Activated CD8-positive, alpha-beta T cell treated with anti-CD3 and anti-CD28 coated beads for 36 hours (primary cell): Measurements from ENCODE around the gene SDK2. TPM values are rescaled to one million over a fixed set of nuclear protein-coding genes. Genes with fewer than 3 reads are reported as not detected.

Experiments used
- ATAC-seq: fragments of 200-7000 bp; cut with Tn5 transposase; one replicate; pipeline ENCODE4 v1.10.0; 2021; ENCODE audit warnings: mild to moderate bottlenecking, moderate library complexity
- CTCF ChIA-PET: fragments of 350-600 bp; sonication (Branson Sonifier 250); formaldehyde crosslinking; loops from one replicate; lab custom pipeline; 2021; ENCODE audit warnings: antibody characterized with exemption; lab: Charles Lee
- POLR2A ChIA-PET: fragments of 350-600 bp; sonication (Branson Sonifier 250); formaldehyde crosslinking; loops from one replicate; lab custom pipeline; 2021; ENCODE audit warnings: antibody characterized with exemption; lab: Charles Lee
- DNase-seq: peaks from one replicate; pipeline ENCODE4 v3.0.0-alpha.2; 2020
- H3K27ac Mint-ChIP-seq: one replicate; pipeline ENCODE4 v1.8.0; 2021; ENCODE audit warnings: mild to moderate bottlenecking, mixed read lengths
- H3K27me3 Mint-ChIP-seq: one replicate; pipeline ENCODE4 v1.8.0; 2021; ENCODE audit warnings: mixed read lengths
- H3K36me3 Mint-ChIP-seq: one replicate; pipeline ENCODE4 v1.8.0; 2021; ENCODE audit warnings: low read depth, mixed read lengths
- H3K4me1 Mint-ChIP-seq: one replicate; pipeline ENCODE4 v1.8.0; 2021; ENCODE audit warnings: low read depth, mixed read lengths
- H3K4me3 Mint-ChIP-seq: one replicate; pipeline ENCODE4 v1.8.0; 2021; ENCODE audit warnings: mild to moderate bottlenecking, moderate library complexity, mixed read lengths
- H3K9me3 Mint-ChIP-seq: one replicate; pipeline ENCODE4 v1.8.0; 2021; ENCODE audit warnings: mixed read lengths
- CTCF ChIP-seq: fragments of 200-600 bp; IDR thresholded peaks from one replicate; pipeline ENCODE4 v1.8.0; 2022; ENCODE audit warnings: antibody characterized with exemption, mild to moderate bottlenecking
- intact Hi-C: fragments of 100-400 bp; cut with micrococcal nuclease; formaldehyde crosslinking; loops from one replicate; pipeline ENCODE4 v1.10.0; 2022
- total RNA-seq, 2 experiments: library from RNA; stranded (reverse); gene quantifications; one replicate each; pipeline ENCODE4 v1.2.3, GENCODE V29; 2021

The SDK2 gene
- total RNA-seq, 2 experiments from 2014 or later, result 3.2 to 3.3 TPM

GRCh38 chr17:73288534-73289302, 355.5 kb downstream of the SDK2 start:
- CTCF ChIA-PET, result no interaction called here
- DNase-seq, result no peak
- no peak overlapping the region for H3K27ac Mint-ChIP-seq
- POLR2A ChIA-PET, result no interaction called here
- H3K36me3 Mint-ChIP-seq, result no peaks in the 10 kb centered on the region
- no peak overlapping the region for H3K4me3 Mint-ChIP-seq
- intact Hi-C loops, result no loop called here
- ATAC-seq, result no peak
- H3K27me3 Mint-ChIP-seq, result peaks cover 2% of the 10 kb centered on the region
- H3K9me3 Mint-ChIP-seq, result no peaks in the 10 kb centered on the region
- H3K4me1 Mint-ChIP-seq, result peaks cover 10% of the 10 kb centered on the region
- no peak for TF ChIP-seq CTCF

- no peak for TF ChIP-seq CTCF
- intact Hi-C loops, result no loop called here
- ATAC-seq, result no peak
- ChIA-PET POLR2A (no interaction called here), CTCF (no interaction called here)
- DNase-seq, result no peak
- Mint-ChIP-seq H3K36me3 (no peaks in the 10 kb centered on the region), H3K4me1 (peaks cover 10% of the 10 kb centered on the region), H3K9me3 (no peaks in the 10 kb centered on the region), H3K4me3 (no peak overlapping the region), H3K27ac (no peak overlapping the region), H3K27me3 (peaks cover 2% of the 10 kb centered on the region)
Measured at GRCh38 chr17:73286863-73287296, 357.4 kb downstream of the SDK2 start.

GRCh38 chr17:73285916-73286862, 358.1 kb downstream of the SDK2 start:
- POLR2A ChIA-PET, result no interaction called here
- Mint-ChIP-seq H3K36me3 (no peaks in the 10 kb centered on the region), H3K27ac (no peak overlapping the region), H3K27me3 (peaks cover 2% of the 10 kb centered on the region), H3K4me3 (no peak overlapping the region), H3K4me1 (peaks cover 8% of the 10 kb centered on the region), H3K9me3 (no peaks in the 10 kb centered on the region)
- no peak for TF ChIP-seq CTCF
- DNase-seq (no peak), ATAC-seq (no peak)
- CTCF ChIA-PET, result no interaction called here
- intact Hi-C loops, result no loop called here

GRCh38 chr17:73285603-73285908, 358.7 kb downstream of the SDK2 start:
- H3K9me3 Mint-ChIP-seq, result no peaks in the 10 kb centered on the region
- CTCF ChIA-PET, result no interaction called here
- peaks cover 3% of the 10 kb centered on the region for H3K4me1 Mint-ChIP-seq
- intact Hi-C loops, result no loop called here
- DNase-seq (no peak), ATAC-seq (no peak)
- no peak for TF ChIP-seq CTCF
- H3K36me3 Mint-ChIP-seq, result no peaks in the 10 kb centered on the region
- no peak overlapping the region for H3K4me3 Mint-ChIP-seq
- H3K27ac Mint-ChIP-seq, result no peak overlapping the region
- peaks cover 2% of the 10 kb centered on the region for H3K27me3 Mint-ChIP-seq
- POLR2A ChIA-PET, result no interaction called here
